GM12874 (cell line): Measurements from ENCODE around the gene EHMT1.

Source experiments
- CTCF ChIP-seq: IDR thresholded peaks from 2 replicates; pipeline ENCODE4 v1.5.1; 2011; ENCODE audit warnings: low read depth, mild to moderate bottlenecking, control low read depth, low read length, moderate library complexity; ENCODE audit not compliant: insufficient read depth

The EHMT1 gene

GRCh38 chr9:137795156-137795666 lies 176.4 kb downstream of the EHMT1 start:
- TF ChIP-seq CTCF, result no peak

- no peak for TF ChIP-seq CTCF
Observed at GRCh38 chr9:137797206-137798120, 178.7 kb downstream of the EHMT1 start.

- TF ChIP-seq CTCF, result no peak
Observed at GRCh38 chr9:137798142-137798541, 179.3 kb downstream of the EHMT1 start.

- no peak for TF ChIP-seq CTCF
Observed at GRCh38 chr9:137798901-137799629, 180.3 kb downstream of the EHMT1 start.

GRCh38 chr9:137799630-137799983 lies 180.8 kb downstream of the EHMT1 start:
- TF ChIP-seq CTCF, result no peak

GRCh38 chr9:137800196-137801022 lies 181.6 kb downstream of the EHMT1 start:
- no peak for TF ChIP-seq CTCF

GRCh38 chr9:137801023-137801319 lies 182.2 kb downstream of the EHMT1 start:
- TF ChIP-seq CTCF, result no peak
